ENCODE measurements around the gene LIN28A.

DNA sequence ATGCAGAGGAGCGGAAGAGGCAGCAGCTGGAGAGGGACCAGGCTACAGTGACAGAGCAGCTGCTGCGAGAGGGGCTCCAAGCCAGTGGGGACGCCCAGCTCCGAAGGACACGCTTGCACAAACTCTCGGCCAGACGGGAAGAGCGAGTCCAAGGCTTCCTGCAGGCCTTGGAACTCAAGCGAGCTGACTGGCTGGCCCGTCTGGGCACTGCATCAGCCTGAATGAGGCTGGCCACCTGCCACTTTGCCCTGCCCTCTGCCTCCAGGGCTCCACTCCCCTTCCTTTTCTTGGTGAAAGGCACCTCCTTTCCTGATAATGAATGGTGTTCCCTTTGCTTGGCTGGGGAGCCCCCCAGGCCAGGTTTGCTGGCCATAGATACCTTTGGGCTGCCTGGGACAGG, 58.3 kb downstream of the LIN28A start:
- TF ChIP-seq SUZ12 (IDR thresholded peaks at IDR 0.05; ENCODE audit: extremely low read depth, insufficient read depth, insufficient read length) (no peak), ZNF274 (IDR thresholded peaks at IDR 0.05; ENCODE audit: low read depth, low read length) (no peak), YY1 (IDR thresholded peaks at IDR 0.05; ENCODE audit: insufficient read depth, insufficient read length) (no peak)

Data from NT2/D1 (cell line).